GM19397 (cell line): ENCODE measurements around the gene ZNF385B.
A peak's percentile ranks its signal among the peaks of the same experiment; 100 is the strongest.
"Not testable (repeated sequence)": the region's sequence is repeated elsewhere in the genome, so short reads cannot be mapped to it uniquely, and the experiment has no call there.

Source experiments
- ATAC-seq: cut with Tn5 transposase; IDR thresholded peaks from one replicate; pipeline ENCODE4 v1.9.1; 2021; ENCODE audit warnings: mild to moderate bottlenecking, moderate library complexity; ENCODE audit not compliant: unreplicated experiment

The ZNF385B gene

DNA sequence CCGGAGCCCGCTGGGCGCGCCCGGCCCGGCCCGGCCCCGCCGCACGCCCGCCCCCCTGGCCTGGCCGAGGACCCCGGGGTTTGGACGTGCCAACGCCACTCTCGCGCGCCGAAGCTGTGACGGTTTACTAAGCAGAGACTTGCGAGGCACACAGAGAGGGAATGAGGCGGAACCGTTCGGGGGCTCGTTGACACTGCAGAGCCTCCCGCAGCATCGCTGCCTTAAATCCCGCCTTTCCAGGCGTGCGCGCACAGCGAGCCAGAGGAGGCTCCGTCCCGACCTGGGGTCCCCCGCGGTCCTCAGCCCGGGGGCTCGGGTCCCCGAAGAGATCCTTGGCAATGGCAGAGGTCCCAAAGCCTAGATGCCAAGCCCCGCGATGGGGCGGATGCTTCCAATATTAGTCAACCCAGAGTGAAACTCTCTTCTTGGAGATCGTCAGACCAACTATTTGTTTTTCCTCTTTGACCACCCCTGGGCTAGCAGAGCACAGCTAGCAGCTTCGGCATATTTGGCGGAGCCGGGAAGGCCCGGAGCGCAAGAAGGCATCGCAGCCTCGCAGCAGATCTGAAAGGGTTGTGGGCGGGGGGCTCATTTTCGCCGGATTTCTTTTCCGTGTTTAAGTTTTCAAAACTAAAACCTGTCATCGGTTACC lies at the start of gene ZNF385B:
TSS of gene ZNF385B (minus strand) at position 197 of the 652 bp plus-strand sequence.
- peak; percentile 51 for ATAC-seq

DNA sequence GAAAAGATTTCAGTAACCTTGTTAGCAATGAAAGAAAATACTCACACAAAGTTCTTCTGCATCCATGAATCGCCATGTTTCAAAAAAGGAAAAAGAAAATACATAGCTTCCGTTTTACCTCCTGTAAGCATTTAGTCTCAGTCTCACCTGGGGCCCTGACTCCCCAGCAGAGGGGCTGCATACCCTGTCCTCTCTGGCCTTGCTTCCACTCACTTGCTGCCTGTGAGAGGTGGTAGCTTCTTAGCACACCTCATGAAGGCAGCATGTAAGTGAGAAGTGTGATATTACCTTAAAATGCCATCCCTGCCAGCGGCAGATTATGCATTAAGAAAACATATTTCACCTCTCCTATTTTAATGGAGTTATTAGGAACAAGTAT lies 49.3 kb upstream of the ZNF385B start:
- ATAC-seq = no peak

DNA sequence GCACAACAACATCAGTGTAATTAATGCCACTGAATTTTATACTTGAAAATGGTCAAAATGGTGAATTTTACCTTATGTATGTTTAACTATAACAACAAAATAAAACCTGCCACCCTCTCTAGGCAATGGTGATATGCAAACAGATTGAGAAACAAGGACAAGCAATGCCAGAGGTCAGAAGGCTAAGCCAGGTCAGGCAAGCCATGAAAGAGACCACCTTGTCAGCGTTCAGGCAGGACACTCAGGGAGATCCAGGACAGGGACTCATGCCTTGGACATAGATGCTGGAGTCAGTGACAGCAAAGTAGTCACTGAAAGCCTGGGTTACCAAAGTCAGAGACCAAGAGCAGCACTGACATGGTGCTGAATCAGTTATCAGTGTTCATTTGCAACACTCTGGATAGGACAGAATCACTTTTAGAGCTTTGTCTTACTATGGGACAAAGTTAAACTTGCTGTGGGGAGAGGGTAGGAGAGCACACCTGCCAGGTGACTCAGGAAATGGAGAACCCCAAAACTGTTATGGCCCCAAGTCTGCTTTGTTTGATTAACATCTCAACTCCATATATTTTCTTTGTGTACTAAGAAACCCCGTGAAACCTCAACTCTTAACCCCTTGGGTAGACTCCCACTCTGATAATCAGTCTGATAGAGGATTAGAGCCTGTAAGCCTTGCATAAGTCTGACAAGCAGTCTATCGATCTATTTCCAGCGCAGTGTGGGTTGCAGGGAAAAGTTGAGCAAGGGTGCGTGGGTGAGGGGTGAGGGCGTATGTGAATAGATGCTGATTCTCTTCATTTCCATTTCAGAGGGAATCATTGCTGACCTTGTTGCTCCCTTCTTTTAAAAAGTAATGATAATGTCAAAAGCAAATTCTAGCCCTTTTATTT lies 48.7 kb upstream of the ZNF385B start:
- no peak for ATAC-seq

DNA sequence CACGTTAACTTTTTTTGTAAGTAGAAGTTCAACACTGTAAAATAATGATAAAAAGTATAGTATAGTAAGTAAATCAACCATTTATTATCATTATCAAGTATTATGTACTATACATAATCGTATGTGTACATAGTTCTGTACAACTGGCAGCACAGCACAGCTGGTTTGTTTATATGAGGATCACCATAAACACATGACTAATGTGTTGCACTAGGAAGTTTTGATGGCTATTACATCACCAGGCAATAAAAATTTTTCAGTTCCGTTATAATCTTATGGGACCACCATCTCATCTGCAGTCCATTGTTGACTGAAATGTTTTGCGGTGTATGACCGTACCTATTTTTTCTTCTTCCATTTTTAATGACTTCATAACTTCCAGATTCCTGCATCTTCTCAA lies 39.2 kb upstream of the ZNF385B start:
- no peak for ATAC-seq

DNA sequence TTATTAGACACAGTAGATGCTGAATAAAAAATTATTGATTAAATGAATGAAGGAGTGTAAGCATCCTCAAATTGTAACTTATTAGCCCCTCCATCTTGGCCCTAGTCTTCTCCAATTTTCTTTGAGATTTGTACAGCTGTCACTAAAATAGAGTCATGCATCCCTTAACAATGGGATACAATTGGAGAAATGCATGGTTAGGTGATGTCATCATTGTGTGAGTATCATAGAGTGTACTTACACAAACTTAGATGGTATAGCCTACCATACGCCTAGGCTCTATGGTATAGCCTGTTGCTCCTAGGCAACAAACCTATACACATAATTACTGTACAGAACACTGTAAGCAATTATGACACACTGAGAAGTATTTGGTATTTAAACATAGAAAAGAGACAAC lies 38.3 kb upstream of the ZNF385B start:
- no peak for ATAC-seq

DNA sequence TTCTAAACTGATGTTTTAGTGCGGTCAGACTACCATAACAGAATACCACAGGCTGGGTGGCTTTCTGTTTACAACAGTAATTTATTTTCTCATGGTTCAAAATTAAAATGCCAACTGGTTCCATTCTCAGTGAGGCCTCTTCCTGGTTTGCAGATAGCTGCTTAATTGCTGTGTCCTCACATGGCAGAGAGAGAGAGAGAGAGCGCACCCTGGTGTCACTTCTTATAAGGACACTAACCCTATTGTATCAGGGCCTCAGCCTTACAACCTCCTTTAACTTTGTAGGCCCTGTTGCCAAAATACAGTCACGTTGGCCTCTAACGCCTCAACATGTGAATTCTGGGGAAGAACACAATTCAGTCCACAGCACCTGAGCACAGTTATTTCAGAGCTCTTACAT lies 37.5 kb upstream of the ZNF385B start:
- ATAC-seq = no peak

DNA sequence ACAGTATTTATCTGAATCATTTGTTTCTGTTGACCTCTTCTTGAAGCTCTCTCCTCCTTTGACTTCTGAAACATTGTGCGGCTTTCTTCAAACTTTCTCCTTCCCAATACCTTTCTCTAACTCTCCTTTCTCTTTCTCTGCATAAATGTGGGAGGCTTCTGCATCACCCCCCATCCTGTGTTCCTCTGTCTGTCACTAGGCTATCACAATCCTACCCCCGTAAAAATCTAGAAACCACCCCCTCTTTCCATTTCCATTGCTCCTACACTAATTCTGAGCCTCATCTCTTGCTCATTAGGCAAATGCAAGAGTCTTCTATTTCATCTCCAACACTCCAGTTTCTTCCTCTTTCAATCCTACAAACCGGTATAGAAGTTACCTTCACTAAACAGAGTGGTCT lies 32.2 kb upstream of the ZNF385B start:
- no peak for ATAC-seq

- no peak for ATAC-seq
These were observed 29.8 kb upstream of the ZNF385B start for GRCh38 chr2:179891237-179891636.

- ATAC-seq = no peak
These were observed 29.3 kb upstream of the ZNF385B start for GRCh38 chr2:179890666-179891065.

GRCh38 chr2:179888642-179889041 lies 27.2 kb upstream of the ZNF385B start:
- ATAC-seq = not testable (repeated sequence)

- no peak for ATAC-seq
These were observed 22.8 kb upstream of the ZNF385B start for GRCh38 chr2:179884193-179884592.

DNA sequence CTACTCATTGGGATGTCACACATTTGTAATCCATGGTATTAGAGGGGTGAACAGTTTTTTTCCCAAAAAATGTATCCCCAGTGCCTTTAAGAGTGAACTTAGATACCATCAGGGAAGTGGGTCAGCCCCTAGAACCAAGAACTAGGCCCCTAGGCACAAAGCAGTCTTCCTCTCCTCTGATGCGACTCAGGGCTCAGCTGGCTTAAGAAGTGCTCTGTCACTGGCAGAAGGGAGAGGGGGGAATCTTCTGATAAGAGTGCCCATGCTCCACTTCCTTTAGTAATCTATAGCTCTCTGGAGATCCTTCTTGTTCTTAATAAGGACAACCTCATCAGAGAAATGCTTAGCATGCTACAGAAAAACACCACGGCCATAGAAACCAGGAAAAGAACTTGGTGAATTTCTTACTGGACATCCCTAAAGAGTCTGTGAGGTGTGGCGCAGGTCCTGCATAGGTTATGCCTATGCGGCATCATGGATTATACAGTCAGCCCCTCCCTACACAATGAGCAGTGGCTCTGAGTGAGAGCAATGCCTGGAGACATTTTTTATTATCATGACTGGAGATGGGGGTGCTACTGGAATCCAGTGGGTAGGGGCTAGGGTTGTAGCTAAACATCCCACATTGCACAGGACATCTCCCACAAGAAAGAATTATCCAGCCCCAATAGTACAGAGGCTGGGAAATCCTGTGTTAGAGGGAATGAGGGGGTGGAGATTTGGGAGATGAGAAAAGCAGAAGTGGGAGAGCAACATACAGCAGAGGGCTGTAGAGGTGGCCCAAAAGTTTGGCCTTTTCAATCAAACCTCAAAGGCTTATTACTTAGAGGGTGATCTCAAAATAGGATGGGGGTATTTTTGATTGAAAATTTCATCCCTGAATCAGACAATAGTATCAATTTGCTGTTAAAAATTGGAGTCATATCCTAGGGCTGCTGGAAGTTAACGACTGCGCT lies 21.7 kb upstream of the ZNF385B start:
- ATAC-seq = no peak

DNA sequence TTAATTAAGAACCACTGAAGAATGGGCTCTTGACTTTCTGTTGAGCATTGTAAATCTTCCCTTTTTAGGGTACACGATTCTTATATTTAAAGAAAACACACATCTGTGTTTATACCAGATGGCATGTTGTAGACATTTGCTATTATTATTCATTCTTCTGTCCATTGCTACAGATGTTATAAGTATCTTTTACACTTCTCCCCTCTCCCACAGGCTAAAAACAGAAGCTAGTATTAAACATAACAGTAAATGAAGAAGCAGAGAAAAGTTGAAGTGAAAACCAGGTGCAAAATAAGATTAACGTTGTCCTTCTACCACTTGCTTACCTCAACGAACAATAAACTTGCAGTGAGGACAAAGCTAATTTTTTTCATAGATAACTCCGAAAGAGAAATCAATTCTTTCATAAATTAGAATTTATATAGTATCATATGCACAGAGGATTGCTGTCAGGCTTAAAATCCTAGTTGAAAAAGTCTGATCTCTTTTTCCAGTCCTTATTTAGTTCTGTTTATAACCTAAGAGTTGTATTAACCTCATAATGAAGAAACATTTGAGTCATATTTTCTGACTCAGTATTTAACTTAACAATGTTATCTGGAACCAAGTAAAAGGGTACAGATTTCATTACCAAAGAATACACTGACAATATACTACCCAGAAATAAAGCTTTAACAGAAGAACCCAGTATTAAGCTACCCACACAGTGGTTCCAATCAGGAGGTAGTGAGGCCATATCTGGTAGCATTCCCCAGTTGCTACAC lies 16.4 kb upstream of the ZNF385B start:
- ATAC-seq = no peak

DNA sequence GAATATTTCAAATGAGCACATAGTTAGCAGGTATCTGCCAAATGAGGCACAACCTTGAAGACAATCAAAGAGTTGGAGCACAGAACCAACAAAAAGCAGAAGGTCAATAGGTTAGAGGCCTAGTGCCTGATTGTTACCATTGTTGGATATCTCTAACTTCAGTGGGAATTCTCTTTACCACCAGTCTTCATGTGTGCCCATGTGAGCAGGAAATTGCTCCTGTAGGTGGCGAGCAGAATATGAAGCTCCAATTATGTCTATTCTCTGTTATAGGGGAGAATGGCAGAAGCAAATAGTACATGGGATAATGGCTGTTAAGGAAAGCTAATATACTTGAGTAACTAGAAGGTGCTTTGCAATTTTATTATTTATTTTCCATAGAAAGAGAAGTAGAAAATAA lies 14.9 kb upstream of the ZNF385B start:
- no peak for ATAC-seq

DNA sequence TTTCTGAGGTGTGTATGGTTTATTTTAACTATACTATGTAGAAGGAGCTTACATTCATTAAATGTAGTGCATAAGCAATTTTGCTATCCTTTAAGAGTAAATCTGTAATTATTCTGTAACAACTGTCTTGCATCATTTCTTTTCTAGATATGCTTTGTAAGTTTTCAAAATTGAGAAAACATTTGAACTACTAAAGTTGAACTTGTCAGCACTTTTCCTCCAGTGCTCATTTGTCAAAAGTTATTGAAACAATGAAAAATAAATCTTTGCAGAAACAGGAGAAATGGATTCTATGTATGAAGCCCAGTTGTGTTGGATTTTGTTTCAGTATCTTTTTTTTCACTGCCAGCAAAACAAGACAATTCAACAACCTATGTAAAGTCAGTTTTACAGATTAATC lies 14.5 kb upstream of the ZNF385B start:
- ATAC-seq = no peak

- ATAC-seq = no peak
These were observed 1.6 kb upstream of the ZNF385B start for GRCh38 chr2:179862898-179863458.

DNA sequence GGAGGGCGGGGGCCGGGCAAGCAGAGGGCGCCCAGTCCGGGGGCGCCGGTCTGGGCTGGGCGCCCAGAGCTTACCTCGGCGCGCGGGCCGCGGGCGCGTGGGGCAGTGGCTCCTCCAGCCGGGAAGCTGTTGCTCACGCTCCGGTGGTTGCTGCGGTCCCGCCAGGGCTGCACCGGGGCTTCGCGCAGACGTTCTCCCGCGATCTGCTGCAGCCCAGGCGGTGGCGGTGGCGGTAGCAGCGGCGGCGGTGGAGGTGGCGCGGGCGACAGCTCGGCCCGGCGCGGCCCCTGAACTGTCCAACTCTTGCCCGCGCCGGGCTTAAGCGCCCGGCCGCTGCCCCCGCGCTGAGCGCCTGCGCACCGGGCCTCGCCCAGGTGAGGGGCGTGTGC lies 391 bp downstream of the ZNF385B start:
- ATAC-seq = peak; percentile 43

GRCh38 chr2:179860255-179861026 lies 971 bp downstream of the ZNF385B start:
- ATAC-seq = no peak

GRCh38 chr2:179859523-179859922 lies 1.9 kb downstream of the ZNF385B start:
- ATAC-seq = no peak
